NCI-H1417 treated with DMSO at 0.1 percent for 48 hours (cell line): ENCODE results near the gene SOCS3.

Source experiments
- DNase-seq: peaks from one replicate; lab custom pipeline; 2025; lab: John Stamatoyannopoulos, UW

The SOCS3 gene

DNA sequence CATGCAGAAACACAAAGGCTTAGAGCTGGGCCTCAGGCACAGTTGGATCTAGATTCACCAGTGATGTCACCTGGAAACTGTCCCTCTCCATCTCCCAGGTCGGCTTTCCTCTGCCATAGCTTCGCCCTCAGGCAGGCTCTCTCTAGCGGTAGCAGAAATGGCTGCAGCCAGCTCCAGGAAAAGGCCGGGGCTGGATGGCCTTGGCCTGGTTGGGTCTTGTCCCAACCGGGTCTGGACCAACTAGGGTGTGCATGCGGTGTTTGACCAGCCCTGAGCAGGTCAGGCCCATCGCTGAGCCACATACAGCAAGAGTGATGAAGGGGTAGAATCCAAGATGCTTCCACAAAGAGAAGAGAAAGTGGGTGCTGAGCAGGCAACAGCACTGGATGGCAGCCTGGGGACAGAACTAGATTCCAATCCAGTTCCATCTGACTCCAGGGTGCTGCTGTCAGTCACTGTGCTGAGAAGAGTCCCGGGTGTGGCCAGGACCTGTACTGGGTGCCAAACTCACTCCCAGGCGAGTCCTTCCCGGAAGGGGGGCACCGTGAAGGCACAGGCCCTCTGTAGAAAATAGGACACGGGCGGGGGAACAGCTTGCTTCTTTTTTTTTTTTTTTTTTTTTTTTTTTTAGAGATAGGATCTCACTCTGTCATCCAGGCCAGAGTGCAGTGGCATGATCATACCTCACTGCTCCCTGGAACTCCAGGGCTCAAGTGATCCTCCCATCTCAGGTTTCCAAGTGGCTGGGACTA, 51.8 kb downstream of the SOCS3 start:
- DNase-seq: no peak

DNA sequence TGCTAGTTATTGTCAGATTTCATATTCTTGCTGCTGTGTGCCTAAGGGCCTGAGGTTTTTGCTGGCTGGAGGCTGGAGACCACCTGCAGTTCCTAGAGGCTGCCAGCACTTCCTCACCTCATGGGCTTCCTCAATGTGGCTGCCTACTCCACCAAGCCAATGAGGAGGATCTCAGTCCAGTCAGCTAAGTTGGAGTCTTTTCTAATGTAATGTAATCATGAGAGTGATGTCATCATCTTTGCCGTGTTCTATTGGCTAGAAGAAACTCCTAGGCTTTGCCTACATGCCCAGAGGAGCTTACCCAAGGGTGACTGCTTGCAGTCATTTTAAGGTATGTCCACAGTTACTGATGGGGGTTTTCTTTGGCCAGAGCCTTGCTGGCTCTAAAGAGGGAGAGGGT, 53.0 kb downstream of the SOCS3 start:
- DNase-seq: no peak
